ENCODE results near the gene SLC51B.
"Not testable (repeated sequence)": the region's sequence is repeated elsewhere in the genome, so short reads cannot be mapped to it uniquely, and the experiment has no call there.

SLC51B gene

GRCh38 chr15:65044724-65045481 lies at the start of gene SLC51B:
SLC51B (plus strand) TSS chr15:65045387; CDS start chr15:65050005, 4,618 bp downstream.
- Histone ChIP-seq H3K9me3 (ENCODE audit: control insufficient read depth in 5 of 5, low read length in 5 of 5) (no peaks in the 10 kb centered on the region), H3K4me1 (ENCODE audit: control insufficient read depth in 5 of 5, insufficient read depth in 5 of 5, low read length in 5 of 5) (peaks cover 4 to 20% (median 10%) of the 10 kb centered on the region in 5 donors), H3K4me3 (ENCODE audit: low read depth in 1 of 5, low read length in 5 of 5) (no peak within 1 kb of the TSS), H3K36me3 (ENCODE audit: control insufficient read depth in 5 of 5, insufficient read depth in 5 of 5, low read length in 5 of 5) (no peaks in the 10 kb centered on the region), H3K27ac (ENCODE audit: low read depth, low read length) (no peak within 1 kb of the TSS), H3K27me3 (ENCODE audit: control insufficient read depth in 5 of 5, insufficient read depth in 4 of 5, low read length in 5 of 5) (no peaks in the 10 kb centered on the region), H3K9ac (ENCODE audit: low read length in 5 of 5) (no peak within 1 kb of the TSS)

- no peaks in the 10 kb centered on the region for H3K9me3 ChIP-seq (ENCODE audit: control insufficient read depth in 5 of 5, low read length in 5 of 5)
- H3K9ac ChIP-seq (ENCODE audit: low read length in 5 of 5), result no peak overlapping the region
- H3K36me3 ChIP-seq (ENCODE audit: control insufficient read depth in 5 of 5, insufficient read depth in 5 of 5, low read length in 5 of 5), result peaks cover 0 to 3% (median 0%) of the 10 kb centered on the region in 5 donors
- H3K4me3 ChIP-seq (ENCODE audit: low read depth in 1 of 5, low read length in 5 of 5), result no peak overlapping the region
- no peaks in the 10 kb centered on the region for H3K27me3 ChIP-seq (ENCODE audit: control insufficient read depth in 5 of 5, insufficient read depth in 4 of 5, low read length in 5 of 5)
- H3K27ac ChIP-seq (ENCODE audit: low read depth, low read length), result no peak overlapping the region
- no peaks in the 10 kb centered on the region for H3K4me1 ChIP-seq (ENCODE audit: control insufficient read depth in 5 of 5, insufficient read depth in 5 of 5, low read length in 5 of 5)
Measured at GRCh38 chr15:64997066-64997465, 48.1 kb upstream of the SLC51B start.

DNA sequence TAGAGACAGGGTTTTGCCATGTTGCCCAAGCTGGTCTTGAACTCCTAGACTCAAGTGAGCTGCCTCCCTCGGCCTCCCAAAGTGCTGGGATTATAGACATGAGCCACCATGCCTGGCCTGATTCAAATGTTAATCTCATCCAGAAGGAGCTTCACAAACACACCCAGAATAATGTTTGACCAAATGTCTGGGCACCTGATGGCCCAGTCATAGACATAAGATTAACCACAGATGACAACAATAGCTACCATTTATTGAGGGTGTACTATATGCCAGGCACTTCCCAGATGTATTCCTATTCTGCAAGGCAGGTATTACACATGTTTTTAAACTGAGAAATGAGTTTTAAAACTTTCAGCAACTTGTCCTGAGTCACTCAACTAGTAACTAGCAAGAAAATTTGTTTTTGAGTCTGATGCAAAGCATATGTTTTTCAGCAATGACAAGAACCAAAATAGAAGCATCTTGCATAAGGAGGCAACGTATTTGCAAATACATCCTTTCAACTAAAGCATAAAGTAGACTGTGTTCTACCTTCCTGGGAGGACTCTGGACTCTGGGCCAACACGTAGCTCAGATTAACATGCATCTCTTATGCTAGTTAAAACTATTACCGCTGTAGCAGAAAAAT lies 47.3 kb upstream of the SLC51B start:
- Histone ChIP-seq H3K9me3 (ENCODE audit: control insufficient read depth in 5 of 5, low read length in 5 of 5) (no peaks in the 10 kb centered on the region), H3K9ac (ENCODE audit: low read length in 5 of 5) (no peak overlapping the region)

DNA sequence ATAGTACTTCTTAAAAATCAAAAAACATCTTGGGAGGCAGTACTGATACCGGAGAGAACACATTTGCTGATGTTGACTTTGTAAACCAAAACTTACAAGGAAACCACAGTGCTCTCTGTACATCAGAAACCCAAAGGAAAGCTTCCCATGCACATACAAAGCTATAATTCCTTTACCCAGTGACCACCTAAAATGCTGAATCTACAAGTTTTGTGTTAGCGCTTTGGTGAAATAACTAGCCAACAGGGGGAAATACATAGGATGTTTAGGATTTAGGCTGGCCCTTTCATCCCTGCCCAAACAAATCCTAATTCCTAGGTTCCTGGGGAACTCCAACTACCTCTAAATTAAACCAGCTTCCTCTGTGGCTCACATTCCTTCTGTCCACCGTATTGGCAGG lies 40.2 kb upstream of the SLC51B start:
- no peak overlapping the region for H3K27ac ChIP-seq (ENCODE audit: low read depth, low read length)
- no peak overlapping the region for H3K4me3 ChIP-seq (ENCODE audit: low read depth in 1 of 5, low read length in 5 of 5)

More for the DNA sequence above, 47.3 kb upstream of the SLC51B start:
- Histone ChIP-seq H3K36me3 (ENCODE audit: control insufficient read depth in 5 of 5, insufficient read depth in 5 of 5, low read length in 5 of 5) (peaks cover 0 to 6% (median 2%) of the 10 kb centered on the region in 5 donors), H3K4me1 (ENCODE audit: control insufficient read depth in 5 of 5, insufficient read depth in 5 of 5, low read length in 5 of 5) (no peaks in the 10 kb centered on the region), H3K27me3 (ENCODE audit: control insufficient read depth in 5 of 5, insufficient read depth in 4 of 5, low read length in 5 of 5) (no peaks in the 10 kb centered on the region), H3K4me3 (ENCODE audit: low read depth in 1 of 5, low read length in 5 of 5) (no peak overlapping the region), H3K27ac (ENCODE audit: low read depth, low read length) (no peak overlapping the region)

DNA sequence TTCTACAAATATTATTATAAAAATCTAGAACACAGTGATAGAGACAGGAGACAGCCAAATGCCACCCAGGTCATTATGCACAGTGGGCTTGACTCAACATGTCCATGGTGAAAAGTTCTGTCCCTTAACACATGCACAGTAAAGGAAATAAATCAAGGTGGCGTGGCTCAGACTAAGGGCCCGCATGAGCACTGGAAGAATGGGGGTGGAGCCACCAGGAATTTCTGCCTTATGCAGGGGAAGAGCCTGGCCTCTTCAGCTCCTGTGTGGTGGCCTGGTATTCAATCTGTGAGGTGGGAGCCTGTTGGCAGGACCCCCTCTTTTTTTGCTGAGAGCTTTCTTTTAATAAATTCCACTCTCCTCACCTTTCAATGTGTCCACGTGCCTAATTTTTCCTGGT lies 38.3 kb upstream of the SLC51B start:
- H3K27me3 ChIP-seq (ENCODE audit: control insufficient read depth in 5 of 5, insufficient read depth in 4 of 5, low read length in 5 of 5), result no peaks in the 10 kb centered on the region
- peaks cover 4 to 16% (median 6%) of the 10 kb centered on the region in 5 donors for H3K36me3 ChIP-seq (ENCODE audit: control insufficient read depth in 5 of 5, insufficient read depth in 5 of 5, low read length in 5 of 5)
- H3K9me3 ChIP-seq (ENCODE audit: control insufficient read depth in 5 of 5, low read length in 5 of 5), result no peaks in the 10 kb centered on the region
- no peak overlapping the region for H3K27ac ChIP-seq (ENCODE audit: low read depth, low read length)
- H3K4me3 ChIP-seq (ENCODE audit: low read depth in 1 of 5, low read length in 5 of 5), result no peak overlapping the region
- H3K9ac ChIP-seq (ENCODE audit: low read length in 5 of 5), result no peak overlapping the region
- H3K4me1 ChIP-seq (ENCODE audit: control insufficient read depth in 5 of 5, insufficient read depth in 5 of 5, low read length in 5 of 5), result no peaks in the 10 kb centered on the region

More for the DNA sequence above, 40.2 kb upstream of the SLC51B start:
- no peaks in the 10 kb centered on the region for H3K27me3 ChIP-seq (ENCODE audit: control insufficient read depth in 5 of 5, insufficient read depth in 4 of 5, low read length in 5 of 5)
- no peak overlapping the region for H3K9ac ChIP-seq (ENCODE audit: low read length in 5 of 5)
- H3K4me1 ChIP-seq (ENCODE audit: control insufficient read depth in 5 of 5, insufficient read depth in 5 of 5, low read length in 5 of 5), result no peaks in the 10 kb centered on the region
- H3K9me3 ChIP-seq (ENCODE audit: control insufficient read depth in 5 of 5, low read length in 5 of 5), result no peaks in the 10 kb centered on the region
- peaks cover 0 to 9% (median 8%) of the 10 kb centered on the region in 5 donors for H3K36me3 ChIP-seq (ENCODE audit: control insufficient read depth in 5 of 5, insufficient read depth in 5 of 5, low read length in 5 of 5)

- no peak overlapping the region for H3K27ac ChIP-seq (ENCODE audit: low read depth, low read length)
- no peak overlapping the region for H3K4me3 ChIP-seq (ENCODE audit: low read depth in 1 of 5, low read length in 5 of 5)
- peaks cover 0 to 6% (median 0%) of the 10 kb centered on the region in 5 donors for H3K9me3 ChIP-seq (ENCODE audit: control insufficient read depth in 5 of 5, low read length in 5 of 5)
- H3K27me3 ChIP-seq (ENCODE audit: control insufficient read depth in 5 of 5, insufficient read depth in 4 of 5, low read length in 5 of 5), result no peaks in the 10 kb centered on the region
- H3K9ac ChIP-seq (ENCODE audit: low read length in 5 of 5), result no peak overlapping the region
- peaks cover 6 to 31% (median 12%) of the 10 kb centered on the region in 5 donors for H3K36me3 ChIP-seq (ENCODE audit: control insufficient read depth in 5 of 5, insufficient read depth in 5 of 5, low read length in 5 of 5)
- no peaks in the 10 kb centered on the region for H3K4me1 ChIP-seq (ENCODE audit: control insufficient read depth in 5 of 5, insufficient read depth in 5 of 5, low read length in 5 of 5)
Measured at GRCh38 chr15:65008983-65009382, 36.2 kb upstream of the SLC51B start.

GRCh38 chr15:65011198-65011597 lies 34.0 kb upstream of the SLC51B start:
- not testable (repeated sequence) for H3K9me3 ChIP-seq (ENCODE audit: control insufficient read depth in 5 of 5, low read length in 5 of 5); H3K4me1 ChIP-seq (ENCODE audit: control insufficient read depth in 5 of 5, insufficient read depth in 5 of 5, low read length in 5 of 5); H3K4me3 ChIP-seq (ENCODE audit: low read depth in 1 of 5, low read length in 5 of 5); H3K9ac ChIP-seq (ENCODE audit: low read length in 5 of 5); H3K27ac ChIP-seq (ENCODE audit: low read depth, low read length); H3K27me3 ChIP-seq (ENCODE audit: control insufficient read depth in 5 of 5, insufficient read depth in 4 of 5, low read length in 5 of 5)
- H3K36me3 ChIP-seq (ENCODE audit: control insufficient read depth in 5 of 5, insufficient read depth in 5 of 5, low read length in 5 of 5), result peaks cover 17 to 41% (median 26%) of the 10 kb centered on the region in 5 donors

DNA sequence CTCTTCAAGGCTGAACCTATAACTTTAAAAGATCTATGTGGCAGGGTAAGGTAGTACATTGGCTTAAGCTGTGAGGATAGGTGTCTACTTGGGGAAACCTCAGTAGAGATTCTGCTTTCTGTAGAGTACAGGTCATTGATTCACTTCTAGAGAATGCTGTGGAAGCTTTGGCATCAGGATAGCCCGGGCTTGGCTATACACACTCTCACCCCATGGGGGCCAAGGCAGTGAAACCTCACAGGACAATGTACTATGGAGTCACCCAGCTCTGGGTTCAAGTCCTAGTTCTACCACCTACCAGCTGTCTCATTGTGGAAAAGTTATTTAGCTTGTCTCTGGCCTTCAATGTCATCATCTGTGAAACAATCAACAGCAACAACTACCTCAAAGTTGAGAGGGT lies 24.8 kb upstream of the SLC51B start:
- Histone ChIP-seq H3K36me3 (ENCODE audit: control insufficient read depth in 5 of 5, insufficient read depth in 5 of 5, low read length in 5 of 5) (peaks cover 42 to 56% (median 51%) of the 10 kb centered on the region in 5 donors), H3K27me3 (ENCODE audit: control insufficient read depth in 5 of 5, insufficient read depth in 4 of 5, low read length in 5 of 5) (no peaks in the 10 kb centered on the region), H3K4me1 (ENCODE audit: control insufficient read depth in 5 of 5, insufficient read depth in 5 of 5, low read length in 5 of 5) (no peaks in the 10 kb centered on the region), H3K4me3 (ENCODE audit: low read depth in 1 of 5, low read length in 5 of 5) (no peak overlapping the region), H3K9me3 (ENCODE audit: control insufficient read depth in 5 of 5, low read length in 5 of 5) (no peaks in the 10 kb centered on the region), H3K27ac (ENCODE audit: low read depth, low read length) (no peak overlapping the region), H3K9ac (ENCODE audit: low read length in 5 of 5) (no peak overlapping the region)

DNA sequence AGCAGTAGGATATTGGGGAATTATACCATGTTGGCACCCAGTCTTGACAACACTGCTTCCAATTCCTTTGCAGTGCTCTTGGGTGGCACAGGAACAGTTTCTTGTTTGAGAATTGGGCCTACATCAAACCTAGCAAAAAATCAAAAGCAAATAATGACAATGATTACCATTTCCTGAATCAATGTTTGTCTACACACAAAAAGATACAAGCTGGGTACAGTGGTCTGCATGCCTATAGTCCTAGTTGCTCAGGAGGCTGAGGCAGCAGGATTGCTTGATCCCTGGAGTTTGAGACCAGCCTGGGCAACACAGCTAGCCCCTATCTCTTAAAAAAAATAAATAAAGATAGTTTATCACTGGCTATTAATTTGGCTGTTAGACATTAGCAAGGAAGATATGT lies 23.7 kb upstream of the SLC51B start:
- no peaks in the 10 kb centered on the region for H3K4me1 ChIP-seq (ENCODE audit: control insufficient read depth in 5 of 5, insufficient read depth in 5 of 5, low read length in 5 of 5)
- no peak overlapping the region for H3K9ac ChIP-seq (ENCODE audit: low read length in 5 of 5)
- no peak overlapping the region for H3K27ac ChIP-seq (ENCODE audit: low read depth, low read length)
- H3K27me3 ChIP-seq (ENCODE audit: control insufficient read depth in 5 of 5, insufficient read depth in 4 of 5, low read length in 5 of 5), result no peaks in the 10 kb centered on the region
- H3K36me3 ChIP-seq (ENCODE audit: control insufficient read depth in 5 of 5, insufficient read depth in 5 of 5, low read length in 5 of 5), result peaks cover 42 to 57% (median 53%) of the 10 kb centered on the region in 5 donors
- H3K4me3 ChIP-seq (ENCODE audit: low read depth in 1 of 5, low read length in 5 of 5), result no peak overlapping the region
- no peaks in the 10 kb centered on the region for H3K9me3 ChIP-seq (ENCODE audit: control insufficient read depth in 5 of 5, low read length in 5 of 5)

- peaks cover 5 to 25% (median 22%) of the 10 kb centered on the region in 5 donors for H3K36me3 ChIP-seq (ENCODE audit: control insufficient read depth in 5 of 5, insufficient read depth in 5 of 5, low read length in 5 of 5)
- no peaks in the 10 kb centered on the region for H3K9me3 ChIP-seq (ENCODE audit: control insufficient read depth in 5 of 5, low read length in 5 of 5)
- no peaks in the 10 kb centered on the region for H3K27me3 ChIP-seq (ENCODE audit: control insufficient read depth in 5 of 5, insufficient read depth in 4 of 5, low read length in 5 of 5)
- H3K27ac ChIP-seq (ENCODE audit: low read depth, low read length), result no peak overlapping the region
- peaks cover 0 to 18% (median 18%) of the 10 kb centered on the region in 5 donors for H3K4me1 ChIP-seq (ENCODE audit: control insufficient read depth in 5 of 5, insufficient read depth in 5 of 5, low read length in 5 of 5)
- no peak overlapping the region for H3K4me3 ChIP-seq (ENCODE audit: low read depth in 1 of 5, low read length in 5 of 5)
- no peak overlapping the region for H3K9ac ChIP-seq (ENCODE audit: low read length in 5 of 5)
Measured at GRCh38 chr15:65026756-65027155, 18.4 kb upstream of the SLC51B start.
